ENCODE data around the gene LBP. TPM values are rescaled to one million over a fixed set of nuclear protein-coding genes. Genes with fewer than 3 reads are reported as not detected.
A peak's percentile ranks its signal among the peaks of the same experiment; 100 is the strongest.

Gene LBP
- total RNA-seq, 4 donors from 2014 or later, result not detected

DNA sequence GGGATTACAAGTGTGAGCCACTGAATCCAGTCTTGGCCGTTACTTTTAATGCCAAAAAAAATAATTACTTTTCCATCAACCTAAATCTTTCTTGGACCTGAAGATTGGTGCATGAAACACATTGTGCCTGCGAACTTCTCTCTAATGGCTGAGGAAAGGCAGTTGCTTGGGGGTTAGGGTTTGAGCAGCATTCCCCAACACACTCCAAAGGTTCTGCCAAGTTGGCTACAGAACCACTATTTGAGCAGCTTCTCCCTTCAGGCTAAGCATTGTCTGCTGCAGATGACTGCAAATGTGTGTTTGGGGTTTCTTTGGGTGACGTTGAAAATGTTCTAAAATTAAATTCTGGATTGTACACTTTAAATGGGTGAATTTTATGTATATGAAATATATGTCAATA is 6.3 kb upstream of the LBP start:
- no peak for DNase-seq
- Histone ChIP-seq H3K36me3 (no peaks in the 10 kb centered on the region), H3K27ac (no peak overlapping the region), H3K4me1 (peaks cover 0 to 9% (median 1%) of the 10 kb centered on the region in 4 donors), H3K4me3 (no peak overlapping the region), H3K9me3 (peaks cover 0 to 8% (median 3%) of the 10 kb centered on the region in 4 donors), H3K27me3 (no peaks in the 10 kb centered on the region)
- TF ChIP-seq POLR2A (IDR thresholded peaks at IDR 0.05), result no peak
- TF ChIP-seq, protein P1, sequence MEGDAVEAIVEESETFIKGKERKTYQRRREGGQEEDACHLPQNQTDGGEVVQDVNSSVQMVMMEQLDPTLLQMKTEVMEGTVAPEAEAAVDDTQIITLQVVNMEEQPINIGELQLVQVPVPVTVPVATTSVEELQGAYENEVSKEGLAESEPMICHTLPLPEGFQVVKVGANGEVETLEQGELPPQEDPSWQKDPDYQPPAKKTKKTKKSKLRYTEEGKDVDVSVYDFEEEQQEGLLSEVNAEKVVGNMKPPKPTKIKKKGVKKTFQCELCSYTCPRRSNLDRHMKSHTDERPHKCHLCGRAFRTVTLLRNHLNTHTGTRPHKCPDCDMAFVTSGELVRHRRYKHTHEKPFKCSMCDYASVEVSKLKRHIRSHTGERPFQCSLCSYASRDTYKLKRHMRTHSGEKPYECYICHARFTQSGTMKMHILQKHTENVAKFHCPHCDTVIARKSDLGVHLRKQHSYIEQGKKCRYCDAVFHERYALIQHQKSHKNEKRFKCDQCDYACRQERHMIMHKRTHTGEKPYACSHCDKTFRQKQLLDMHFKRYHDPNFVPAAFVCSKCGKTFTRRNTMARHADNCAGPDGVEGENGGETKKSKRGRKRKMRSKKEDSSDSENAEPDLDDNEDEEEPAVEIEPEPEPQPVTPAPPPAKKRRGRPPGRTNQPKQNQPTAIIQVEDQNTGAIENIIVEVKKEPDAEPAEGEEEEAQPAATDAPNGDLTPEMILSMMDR (IDR thresholded peaks at IDR 0.05), result no peak

DNA sequence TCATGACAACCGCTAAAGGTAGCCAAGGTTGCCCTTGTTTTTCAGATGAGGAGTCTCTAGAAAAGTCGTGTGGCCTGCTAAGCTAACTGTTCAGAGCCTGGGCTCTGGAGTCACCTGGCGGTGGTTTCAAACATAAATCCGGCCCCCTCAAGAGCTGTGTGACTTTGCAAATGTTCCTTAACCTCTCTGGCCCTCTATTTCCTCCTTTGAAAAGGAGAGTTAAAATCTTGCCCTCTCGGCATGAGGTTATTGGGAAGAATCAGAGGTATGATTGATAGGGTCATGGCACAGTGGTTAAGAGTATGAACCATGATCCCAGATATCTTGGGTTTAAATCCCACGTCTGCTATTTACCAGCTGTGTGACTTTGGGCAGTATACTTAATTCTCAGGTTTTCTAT is 5.6 kb upstream of the LBP start:
- no peak for DNase-seq
- H3K9me3 ChIP-seq, result peaks cover 0 to 8% (median 3%) of the 10 kb centered on the region in 4 donors
- H3K36me3 ChIP-seq, result no peaks in the 10 kb centered on the region
- TF ChIP-seq, protein P1 (IDR thresholded peaks at IDR 0.05), result no peak
- TF ChIP-seq POLR2A (IDR thresholded peaks at IDR 0.05), result no peak
- no peaks in the 10 kb centered on the region for H3K27me3 ChIP-seq
- H3K4me1 ChIP-seq, result peaks cover 0 to 9% (median 1%) of the 10 kb centered on the region in 4 donors
- H3K27ac ChIP-seq, result no peak overlapping the region
- H3K4me3 ChIP-seq, result no peak overlapping the region

DNA sequence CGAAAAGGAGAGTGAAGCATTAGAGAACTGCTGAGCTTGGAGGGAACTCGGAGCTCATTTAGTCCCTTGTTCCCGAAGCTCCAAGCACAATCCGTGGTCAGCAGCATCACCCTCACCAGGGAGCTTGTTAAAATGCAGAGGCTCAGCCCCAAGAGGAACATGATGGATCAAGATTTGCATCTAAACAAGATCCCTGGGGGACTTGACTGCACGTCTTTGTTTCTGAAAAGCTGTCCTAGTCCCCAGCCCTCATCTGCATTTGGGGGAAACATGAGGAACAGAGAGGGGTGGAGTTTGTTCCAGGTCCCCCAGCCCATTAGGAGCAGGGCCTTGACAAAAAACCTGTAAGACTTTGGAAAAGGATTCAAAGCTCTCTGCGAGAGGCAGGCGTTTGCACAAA is 4.1 kb upstream of the LBP start:
- Histone ChIP-seq H3K9me3 (peaks cover 0 to 7% (median 3%) of the 10 kb centered on the region in 4 donors), H3K36me3 (no peaks in the 10 kb centered on the region), H3K27ac (no peak overlapping the region), H3K4me1 (peaks cover 0 to 9% (median 1%) of the 10 kb centered on the region in 4 donors), H3K27me3 (no peaks in the 10 kb centered on the region), H3K4me3 (no peak overlapping the region)
- TF ChIP-seq, protein P1 (IDR thresholded peaks at IDR 0.05), result no peak
- no peak for TF ChIP-seq POLR2A (IDR thresholded peaks at IDR 0.05)
- no peak for DNase-seq

DNA sequence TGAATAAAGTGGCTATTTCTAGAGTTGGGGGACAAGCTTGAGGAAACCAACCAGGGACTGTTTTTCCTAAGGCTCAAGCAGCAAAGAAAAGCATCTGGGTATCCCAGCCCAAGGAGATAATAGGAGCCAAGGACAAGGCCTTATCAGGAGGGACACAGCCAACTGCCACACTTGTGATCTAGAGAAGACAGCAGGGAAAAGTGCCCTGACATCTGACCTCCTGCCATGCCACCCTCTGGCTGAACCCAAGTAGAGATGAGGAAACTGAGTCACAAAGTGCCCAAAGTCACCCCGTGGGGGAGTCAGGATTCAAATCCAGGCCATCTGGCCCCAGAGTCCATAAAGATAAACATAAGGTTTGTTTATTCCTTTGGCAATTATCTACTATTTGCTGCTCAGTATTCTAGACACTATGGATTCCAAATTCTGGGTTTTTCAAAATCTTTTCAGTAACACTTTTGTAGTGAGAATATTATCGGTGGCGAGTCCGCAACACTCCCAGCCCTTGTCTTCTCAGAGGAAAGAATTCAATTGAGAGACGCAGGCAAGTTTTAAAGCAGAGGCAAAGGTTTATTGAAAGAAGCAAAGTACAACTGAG is 3.5 kb upstream of the LBP start:
- no peaks in the 10 kb centered on the region for H3K27me3 ChIP-seq
- no peak for DNase-seq
- H3K9me3 ChIP-seq, result peaks cover 0 to 5% (median 2%) of the 10 kb centered on the region in 4 donors
- H3K4me3 ChIP-seq, result peak overlapping the region in 2 of 4 donors; percentile 20 to 33
- H3K27ac ChIP-seq, result peak overlapping the region in 3 of 4 donors; percentile 38 to 67 (median 54)
- H3K4me1 ChIP-seq, result peaks cover 0 to 9% (median 1%) of the 10 kb centered on the region in 4 donors
- no peak for TF ChIP-seq POLR2A (IDR thresholded peaks at IDR 0.05)
- TF ChIP-seq, protein P1 (IDR thresholded peaks at IDR 0.05), result no peak
- H3K36me3 ChIP-seq, result no peaks in the 10 kb centered on the region

DNA sequence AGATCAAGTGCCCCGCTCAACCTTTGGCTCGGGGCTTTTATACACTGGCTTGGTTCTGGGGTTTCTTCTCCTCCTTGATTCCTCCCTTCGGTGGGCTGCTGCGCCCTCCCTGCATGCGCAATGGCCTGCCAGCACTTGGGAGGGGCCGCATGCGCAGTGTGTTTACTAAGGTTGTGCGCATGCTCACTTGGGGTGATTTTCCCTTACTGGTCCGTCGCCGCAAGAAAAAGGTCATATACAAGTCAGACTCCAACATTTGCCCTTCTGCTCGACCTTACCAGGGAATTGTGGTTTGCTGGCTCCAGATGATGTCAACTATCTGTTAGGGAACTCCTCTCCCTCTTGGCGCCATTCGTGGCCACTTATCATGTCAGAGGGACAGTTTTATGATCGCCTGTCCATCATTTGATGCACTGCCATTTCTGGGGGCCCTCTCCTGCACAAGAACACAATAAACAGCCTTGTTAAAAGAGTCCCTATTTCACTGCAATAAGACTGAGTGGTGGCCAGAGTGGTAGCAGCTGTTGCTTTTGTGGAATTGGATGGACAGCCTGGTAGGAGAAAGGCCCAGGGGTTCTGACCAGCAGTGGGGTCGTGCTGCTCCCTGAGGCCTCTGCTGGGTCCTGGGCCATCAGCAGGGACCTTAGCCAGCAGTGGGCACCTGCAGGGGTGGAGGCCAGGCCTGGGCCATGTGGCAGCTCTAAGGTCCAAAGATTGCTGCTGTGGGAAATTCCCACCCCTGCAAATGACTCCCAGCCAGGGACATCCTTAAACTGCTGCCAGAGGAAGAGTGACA is 2.8 kb upstream of the LBP start:
- Histone ChIP-seq H3K9me3 (no peaks in the 10 kb centered on the region), H3K27ac (peak overlapping the region in 3 of 4 donors; percentile 38 to 67 (median 54)), H3K4me3 (peak overlapping the region in 2 of 4 donors; percentile 20 to 33), H3K36me3 (no peaks in the 10 kb centered on the region), H3K4me1 (peaks cover 0 to 9% (median 1%) of the 10 kb centered on the region in 4 donors), H3K27me3 (no peaks in the 10 kb centered on the region)
- DNase-seq, result peak in 2 of 3 donors; percentile 72 to 81
- TF ChIP-seq, protein P1 (IDR thresholded peaks at IDR 0.05), result no peak
- TF ChIP-seq POLR2A (IDR thresholded peaks at IDR 0.05), result no peak
